ENCODE measurements around the gene MIPEP.

- TF ChIP-seq CTCF (IDR thresholded peaks at IDR 0.05) = no peak
- no peak for TF ChIP-seq POLR2A (IDR thresholded peaks at IDR 0.05)
Measured at GRCh38 chr13:23770973-23771372, 118.2 kb downstream of the MIPEP start.
